ENCODE measurements around the gene XYLT1.

The XYLT1 gene

DNA sequence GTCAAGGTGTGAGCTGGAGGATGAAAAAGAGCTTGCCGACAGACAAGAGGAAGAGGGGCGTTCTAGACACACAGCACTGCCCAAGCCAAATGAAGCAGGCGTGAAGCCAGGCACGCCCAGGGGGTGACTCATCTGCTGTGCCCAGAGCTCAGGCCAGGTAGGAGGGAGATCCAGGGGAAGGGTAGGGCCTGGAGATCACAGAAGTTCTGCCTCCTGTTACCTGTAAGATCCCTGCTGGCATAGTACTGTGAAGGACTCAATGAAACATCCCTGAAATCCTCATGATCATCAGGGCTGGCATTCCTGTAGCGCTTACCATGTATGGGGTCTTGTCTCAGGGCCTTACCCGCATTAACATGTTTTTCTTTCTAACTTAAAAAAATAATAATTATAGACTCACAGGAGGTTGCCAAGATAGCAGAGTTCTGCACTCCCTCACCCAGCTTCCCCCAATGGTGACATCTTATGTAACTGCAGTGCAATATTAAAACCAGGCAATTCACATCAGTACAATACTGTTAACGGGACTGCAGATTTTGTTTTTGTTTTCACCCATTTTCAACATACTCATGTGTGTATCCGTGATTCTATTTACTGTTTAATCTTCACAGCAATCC lies 158.6 kb downstream of the XYLT1 start:
- no peak overlapping the region for H4K91ac ChIP-seq (ENCODE audit: low read length)
- H2BK5ac ChIP-seq (ENCODE audit: low read depth, low read length, poor library complexity, severe bottlenecking): no peak overlapping the region
- no peak overlapping the region for H3K9ac ChIP-seq (ENCODE audit: low read length)
- WGBS: 85% methylated on average over 8 of the region's 8 CpGs
- no peak overlapping the region for H2BK12ac ChIP-seq (ENCODE audit: low read length in 2 of 2)
- no peak overlapping the region for H3K18ac ChIP-seq (ENCODE audit: low read depth in 1 of 2, low read length in 2 of 2)
- H3K79me1 ChIP-seq (replicated peaks; ENCODE audit: low read length, poor library complexity, severe bottlenecking): no peaks in the 10 kb centered on the region
- H2BK120ac ChIP-seq (ENCODE audit: low read depth, low read length): no peak overlapping the region
- H3K4ac ChIP-seq (ENCODE audit: low read depth in 1 of 2, low read length in 2 of 2): no peak overlapping the region
- no peak overlapping the region for H3K23ac ChIP-seq (ENCODE audit: low read length in 2 of 2)
- no peaks in the 10 kb centered on the region for H3K9me3 ChIP-seq (ENCODE audit: control insufficient read depth, low read length)
- H3K36me3 ChIP-seq (ENCODE audit: control insufficient read depth in 1 of 2, insufficient read depth in 2 of 2, low read depth in 1 of 2, low read length in 2 of 2): no peaks in the 10 kb centered on the region
- H2AK5ac ChIP-seq (ENCODE audit: low read length, severe bottlenecking): no peak overlapping the region
- H3K27me3 ChIP-seq (ENCODE audit: control insufficient read depth in 1 of 2, insufficient read depth in 1 of 2, low read length in 2 of 2): no peaks in the 10 kb centered on the region
- H3K14ac ChIP-seq (ENCODE audit: low read length in 2 of 2): no peak overlapping the region
- no peaks in the 10 kb centered on the region for H3K4me1 ChIP-seq (ENCODE audit: control insufficient read depth, insufficient read depth, low read depth, low read length)
- no peak overlapping the region for H3K4me3 ChIP-seq (ENCODE audit: insufficient read depth in 1 of 2, low read depth in 1 of 2, low read length in 2 of 2)
- no peak overlapping the region for H3K27ac ChIP-seq (ENCODE audit: low read length, poor library complexity, severe bottlenecking)
- no peak overlapping the region for H2BK15ac ChIP-seq (ENCODE audit: low read depth, poor library complexity, severe bottlenecking)
- DNase-seq: no peak
- no peak overlapping the region for H2AFZ ChIP-seq (ENCODE audit: low read depth, low read length)
- H4K8ac ChIP-seq (ENCODE audit: low read length): no peak overlapping the region
- no peak overlapping the region for H3K4me2 ChIP-seq (ENCODE audit: low read length, poor library complexity, severe bottlenecking)

DNA sequence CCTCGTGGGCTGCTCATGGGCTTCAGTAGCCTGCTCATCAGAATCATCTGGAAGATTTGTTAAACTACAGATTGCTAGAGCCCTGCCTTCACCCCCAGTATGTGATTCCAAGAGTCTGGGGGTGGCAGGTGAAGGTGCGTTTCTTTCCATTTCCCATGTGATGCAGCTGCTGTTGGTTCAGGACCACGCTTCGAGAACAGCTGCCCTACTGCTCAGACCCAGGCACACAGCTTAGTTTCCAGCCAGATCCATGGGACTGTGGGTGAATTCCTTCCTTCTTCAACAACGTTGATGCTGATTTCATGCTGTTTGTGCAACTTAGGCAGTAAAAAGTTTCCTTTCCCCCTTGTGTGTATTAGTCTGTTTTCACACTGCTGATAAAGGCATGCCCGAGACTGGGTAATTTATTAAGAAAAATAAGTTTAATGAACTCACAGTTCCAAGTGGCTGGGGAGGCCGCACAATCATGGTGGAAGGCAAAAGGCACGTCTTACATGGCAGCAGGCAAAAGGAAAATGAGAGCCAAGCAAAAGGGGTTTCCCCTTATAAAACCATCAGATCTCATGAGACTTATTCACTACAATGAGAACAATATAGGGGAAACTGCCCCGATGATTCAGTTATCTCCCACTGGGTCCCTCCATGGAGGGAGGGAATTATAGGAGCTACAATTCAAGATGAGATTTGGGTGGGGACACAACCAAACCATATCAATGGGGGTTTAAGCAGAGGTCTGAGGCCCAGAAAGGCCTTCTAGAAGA lies 159.2 kb downstream of the XYLT1 start:
- H3K27me3 ChIP-seq (ENCODE audit: control insufficient read depth in 1 of 2, insufficient read depth in 1 of 2, low read length in 2 of 2): no peaks in the 10 kb centered on the region
- H4K8ac ChIP-seq (ENCODE audit: low read length): no peak overlapping the region
- no peak overlapping the region for H2BK15ac ChIP-seq (ENCODE audit: low read depth, poor library complexity, severe bottlenecking)
- no peak overlapping the region for H3K4me3 ChIP-seq (ENCODE audit: insufficient read depth in 1 of 2, low read depth in 1 of 2, low read length in 2 of 2)
- H3K4me1 ChIP-seq (ENCODE audit: control insufficient read depth, insufficient read depth, low read depth, low read length): no peaks in the 10 kb centered on the region
- H3K27ac ChIP-seq (ENCODE audit: low read length, poor library complexity, severe bottlenecking): no peak overlapping the region
- H3K4ac ChIP-seq (ENCODE audit: low read depth in 1 of 2, low read length in 2 of 2): no peak overlapping the region
- H3K4me2 ChIP-seq (ENCODE audit: low read length, poor library complexity, severe bottlenecking): no peak overlapping the region
- H3K18ac ChIP-seq (ENCODE audit: low read depth in 1 of 2, low read length in 2 of 2): no peak overlapping the region
- no peak overlapping the region for H3K23ac ChIP-seq (ENCODE audit: low read length in 2 of 2)
- H3K9ac ChIP-seq (ENCODE audit: low read length): no peak overlapping the region
- no peak overlapping the region for H2AFZ ChIP-seq (ENCODE audit: low read depth, low read length)
- no peak overlapping the region for H2BK120ac ChIP-seq (ENCODE audit: low read depth, low read length)
- no peak for DNase-seq
- no peaks in the 10 kb centered on the region for H3K79me1 ChIP-seq (replicated peaks; ENCODE audit: low read length, poor library complexity, severe bottlenecking)
- H2AK5ac ChIP-seq (ENCODE audit: low read length, severe bottlenecking): no peak overlapping the region
- H2BK5ac ChIP-seq (ENCODE audit: low read depth, low read length, poor library complexity, severe bottlenecking): no peak overlapping the region
- no peaks in the 10 kb centered on the region for H3K9me3 ChIP-seq (ENCODE audit: control insufficient read depth, low read length)
- no peak overlapping the region for H3K14ac ChIP-seq (ENCODE audit: low read length in 2 of 2)
- no peak overlapping the region for H4K91ac ChIP-seq (ENCODE audit: low read length)
- no peak overlapping the region for H2BK12ac ChIP-seq (ENCODE audit: low read length in 2 of 2)
- WGBS: 78% methylated on average over 9 of the region's 9 CpGs
- peaks cover 0 to 3% of the 10 kb centered on the region in 2 experiments for H3K36me3 ChIP-seq (ENCODE audit: control insufficient read depth in 1 of 2, insufficient read depth in 2 of 2, low read depth in 1 of 2, low read length in 2 of 2)

DNA sequence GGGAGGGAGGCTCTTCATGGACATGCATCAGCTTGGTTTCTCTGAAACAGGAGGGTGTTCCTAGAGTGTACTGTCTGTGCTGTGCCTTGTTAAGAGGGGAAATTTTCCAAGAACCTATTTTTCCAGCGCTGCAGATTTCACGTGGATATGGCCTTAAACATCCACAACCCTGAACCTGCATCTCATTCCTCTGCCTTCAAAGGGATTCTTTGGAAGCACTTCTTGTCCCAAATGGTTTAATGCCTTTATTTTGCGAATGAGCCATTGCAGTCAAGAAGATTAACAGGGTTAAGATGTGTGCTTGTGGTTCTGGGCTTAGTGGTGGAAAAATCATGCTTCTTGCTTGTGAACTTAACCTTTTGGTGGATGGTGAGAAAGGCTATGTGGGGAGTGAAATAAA lies 161.2 kb downstream of the XYLT1 start:
- Histone ChIP-seq H2AFZ (ENCODE audit: low read depth, low read length) (no peak overlapping the region), H2BK120ac (ENCODE audit: low read depth, low read length) (no peak overlapping the region), H3K27ac (ENCODE audit: low read length, poor library complexity, severe bottlenecking) (no peak overlapping the region), H2BK5ac (ENCODE audit: low read depth, low read length, poor library complexity, severe bottlenecking) (no peak overlapping the region), H3K9me3 (ENCODE audit: control insufficient read depth, low read length) (no peaks in the 10 kb centered on the region), H3K4me2 (ENCODE audit: low read length, poor library complexity, severe bottlenecking) (no peak overlapping the region), H3K4me3 (ENCODE audit: insufficient read depth in 1 of 2, low read depth in 1 of 2, low read length in 2 of 2) (no peak overlapping the region), H3K23ac (ENCODE audit: low read length in 2 of 2) (no peak overlapping the region), H3K79me1 (replicated peaks; ENCODE audit: low read length, poor library complexity, severe bottlenecking) (no peaks in the 10 kb centered on the region), H3K9ac (ENCODE audit: low read length) (no peak overlapping the region), H2AK5ac (ENCODE audit: low read length, severe bottlenecking) (no peak overlapping the region), H3K14ac (ENCODE audit: low read length in 2 of 2) (no peak overlapping the region), H2BK12ac (ENCODE audit: low read length in 2 of 2) (no peak overlapping the region), H4K8ac (ENCODE audit: low read length) (no peak overlapping the region), H3K18ac (ENCODE audit: low read depth in 1 of 2, low read length in 2 of 2) (no peak overlapping the region), H3K36me3 (ENCODE audit: control insufficient read depth in 1 of 2, insufficient read depth in 2 of 2, low read depth in 1 of 2, low read length in 2 of 2) (peaks cover 0 to 3% of the 10 kb centered on the region in 2 experiments), H4K91ac (ENCODE audit: low read length) (no peak overlapping the region), H2BK15ac (ENCODE audit: low read depth, poor library complexity, severe bottlenecking) (no peak overlapping the region), H3K4ac (ENCODE audit: low read depth in 1 of 2, low read length in 2 of 2) (no peak overlapping the region), H3K4me1 (ENCODE audit: control insufficient read depth, insufficient read depth, low read depth, low read length) (no peaks in the 10 kb centered on the region), H3K27me3 (ENCODE audit: control insufficient read depth in 1 of 2, insufficient read depth in 1 of 2, low read length in 2 of 2) (no peaks in the 10 kb centered on the region)
- no peak for DNase-seq
- 61% methylated on average over 3 of the region's 3 CpGs for WGBS

DNA sequence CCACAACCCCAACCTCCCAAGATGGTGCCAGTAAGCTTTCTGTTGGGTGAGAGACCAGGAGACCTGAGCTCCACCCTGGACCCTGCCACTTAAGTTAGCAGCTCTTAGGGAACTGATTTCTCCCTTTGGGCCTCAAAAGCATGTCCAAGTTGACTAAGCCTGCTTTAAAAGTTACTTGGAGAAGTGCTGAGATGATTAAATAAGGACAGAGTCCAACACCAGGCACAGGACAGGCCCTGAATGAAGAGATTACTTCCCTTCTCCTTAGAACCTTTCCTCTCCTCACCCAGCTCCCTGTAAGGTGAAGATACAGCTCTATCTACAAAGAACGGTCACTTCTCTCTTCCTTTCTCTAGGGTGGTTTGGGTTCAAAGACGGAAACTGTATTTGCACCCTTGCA lies 162.6 kb downstream of the XYLT1 start:
- Histone ChIP-seq H2BK15ac (ENCODE audit: low read depth, poor library complexity, severe bottlenecking) (no peak overlapping the region), H3K14ac (ENCODE audit: low read length in 2 of 2) (no peak overlapping the region), H3K23ac (ENCODE audit: low read length in 2 of 2) (no peak overlapping the region), H3K9ac (ENCODE audit: low read length) (no peak overlapping the region), H2AK5ac (ENCODE audit: low read length, severe bottlenecking) (no peak overlapping the region), H2BK120ac (ENCODE audit: low read depth, low read length) (no peak overlapping the region), H3K27ac (ENCODE audit: low read length, poor library complexity, severe bottlenecking) (no peak overlapping the region), H4K8ac (ENCODE audit: low read length) (no peak overlapping the region), H2AFZ (ENCODE audit: low read depth, low read length) (no peak overlapping the region), H3K4me2 (ENCODE audit: low read length, poor library complexity, severe bottlenecking) (no peak overlapping the region), H3K36me3 (ENCODE audit: control insufficient read depth in 1 of 2, insufficient read depth in 2 of 2, low read depth in 1 of 2, low read length in 2 of 2) (peaks cover 0 to 3% of the 10 kb centered on the region in 2 experiments), H3K4me3 (ENCODE audit: insufficient read depth in 1 of 2, low read depth in 1 of 2, low read length in 2 of 2) (no peak overlapping the region), H3K4ac (ENCODE audit: low read depth in 1 of 2, low read length in 2 of 2) (no peak overlapping the region), H2BK5ac (ENCODE audit: low read depth, low read length, poor library complexity, severe bottlenecking) (no peak overlapping the region), H3K27me3 (ENCODE audit: control insufficient read depth in 1 of 2, insufficient read depth in 1 of 2, low read length in 2 of 2) (no peaks in the 10 kb centered on the region), H3K4me1 (ENCODE audit: control insufficient read depth, insufficient read depth, low read depth, low read length) (no peaks in the 10 kb centered on the region), H3K9me3 (ENCODE audit: control insufficient read depth, low read length) (no peaks in the 10 kb centered on the region), H3K79me1 (replicated peaks; ENCODE audit: low read length, poor library complexity, severe bottlenecking) (no peaks in the 10 kb centered on the region), H4K91ac (ENCODE audit: low read length) (no peak overlapping the region), H2BK12ac (ENCODE audit: low read length in 2 of 2) (no peak overlapping the region), H3K18ac (ENCODE audit: low read depth in 1 of 2, low read length in 2 of 2) (no peak overlapping the region)
- no peak for DNase-seq
- WGBS: 96% methylated on average over 2 of the region's 2 CpGs

Measured in mesenchymal stem cell (in vitro differentiated cells and primary cell).